Measurements from ENCODE around the gene SPDYE1.
A peak's percentile ranks its signal among the peaks of the same experiment; 100 is the strongest.
"Not testable (repeated sequence)": the region's sequence is repeated elsewhere in the genome, so short reads cannot be mapped to it uniquely, and the experiment has no call there.

SPDYE1 gene

GRCh38 chr7:43997532-43997931 is at the start of gene SPDYE1:
TSS of gene SPDYE1 (plus strand) at chr7:43997897. CDS start at chr7:43999950, 2,053 bp downstream.
- not testable (repeated sequence) for DNase-seq

GRCh38 chr7:43952028-43952427 is 45.7 kb upstream of the SPDYE1 start:
- DNase-seq: no peak

GRCh38 chr7:43953071-43953470 is 44.6 kb upstream of the SPDYE1 start:
- DNase-seq: no peak

GRCh38 chr7:43954524-43955228 is 43.0 kb upstream of the SPDYE1 start:
- DNase-seq: no peak

GRCh38 chr7:43956027-43956426 is 41.7 kb upstream of the SPDYE1 start:
- DNase-seq: no peak

- no peak for DNase-seq
Measured at GRCh38 chr7:43960933-43961332, 36.8 kb upstream of the SPDYE1 start.

GRCh38 chr7:43966392-43966791 is 31.3 kb upstream of the SPDYE1 start:
- not testable (repeated sequence) for DNase-seq

GRCh38 chr7:43968172-43969040 is 29.3 kb upstream of the SPDYE1 start:
- not testable (repeated sequence) for DNase-seq

- DNase-seq: not testable (repeated sequence)
Measured at GRCh38 chr7:43969586-43969985, 28.1 kb upstream of the SPDYE1 start.

GRCh38 chr7:43970698-43971097 is 27.0 kb upstream of the SPDYE1 start:
- not testable (repeated sequence) for DNase-seq

- not testable (repeated sequence) for DNase-seq
Measured at GRCh38 chr7:43974033-43974573, 23.6 kb upstream of the SPDYE1 start.

GRCh38 chr7:43974725-43975482 is 22.8 kb upstream of the SPDYE1 start:
- DNase-seq: not testable (repeated sequence)

- no peak for DNase-seq
Measured at GRCh38 chr7:43977525-43977924, 20.2 kb upstream of the SPDYE1 start.

GRCh38 chr7:43978102-43978501 is 19.6 kb upstream of the SPDYE1 start:
- DNase-seq: not testable (repeated sequence)

GRCh38 chr7:43982848-43983247 is 14.8 kb upstream of the SPDYE1 start:
- DNase-seq: not testable (repeated sequence)

GRCh38 chr7:43983736-43984135 is 14.0 kb upstream of the SPDYE1 start:
- not testable (repeated sequence) for DNase-seq

GRCh38 chr7:43985904-43986864 is 11.5 kb upstream of the SPDYE1 start:
- peak; percentile 88 for DNase-seq

GRCh38 chr7:43987476-43987875 is 10.2 kb upstream of the SPDYE1 start:
- DNase-seq: not testable (repeated sequence)

- DNase-seq: not testable (repeated sequence)
Measured at GRCh38 chr7:43990011-43990585, 7.6 kb upstream of the SPDYE1 start.

- not testable (repeated sequence) for DNase-seq
Measured at GRCh38 chr7:43990829-43991228, 6.9 kb upstream of the SPDYE1 start.

GRCh38 chr7:43992896-43993295 is 4.8 kb upstream of the SPDYE1 start:
- not testable (repeated sequence) for DNase-seq

Data from stimulated activated CD4-positive, alpha-beta T cell treated with anti-CD3 and anti-CD28 coated beads, Interleukin-4, amount 100 ng/mL, for 24 hours (primary cell).